OCI-LY7 (cell line): ENCODE results near the gene SF3B6.

Experiments used
- EZH2phosphoT487 ChIP-seq: fragments of 200-600 bp; sonication (generic); IDR thresholded peaks from 2 replicates; pipeline ENCODE4 v1.6.1; 2018; ENCODE audit warnings: low read depth, borderline replicate concordance, mild to moderate bottlenecking, mixed run types, antibody characterized with exemption, low read length, moderate library complexity, mixed read lengths
- TF ChIP-seq, protein P1 (sequence below): fragments of 200-600 bp; sonication (generic); conservative IDR thresholded peaks from 2 replicates; pipeline ENCODE4 v1.5.1; 2014; ENCODE audit warnings: mild to moderate bottlenecking, antibody characterized with exemption, low read length, moderate library complexity, mixed read lengths

DNA sequence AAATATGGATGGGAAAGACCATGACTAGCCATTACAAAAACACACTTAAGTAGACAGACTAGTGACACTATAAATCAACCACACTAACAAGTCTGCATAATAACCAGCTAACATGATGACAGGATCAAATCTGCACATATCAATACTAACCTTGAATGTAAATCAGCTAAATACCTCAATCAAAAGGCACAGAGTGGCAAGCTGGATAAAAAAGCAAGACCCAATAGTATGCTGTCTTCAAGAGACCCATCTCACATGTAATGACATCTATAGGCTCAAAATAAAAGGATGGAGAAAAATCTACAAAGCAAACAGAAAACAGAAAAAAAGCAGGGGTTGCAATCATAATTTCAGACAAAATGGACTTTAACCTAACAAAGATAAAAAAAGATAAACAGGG lies 30.7 kb upstream of the SF3B6 start:
- TF ChIP-seq, protein P1, sequence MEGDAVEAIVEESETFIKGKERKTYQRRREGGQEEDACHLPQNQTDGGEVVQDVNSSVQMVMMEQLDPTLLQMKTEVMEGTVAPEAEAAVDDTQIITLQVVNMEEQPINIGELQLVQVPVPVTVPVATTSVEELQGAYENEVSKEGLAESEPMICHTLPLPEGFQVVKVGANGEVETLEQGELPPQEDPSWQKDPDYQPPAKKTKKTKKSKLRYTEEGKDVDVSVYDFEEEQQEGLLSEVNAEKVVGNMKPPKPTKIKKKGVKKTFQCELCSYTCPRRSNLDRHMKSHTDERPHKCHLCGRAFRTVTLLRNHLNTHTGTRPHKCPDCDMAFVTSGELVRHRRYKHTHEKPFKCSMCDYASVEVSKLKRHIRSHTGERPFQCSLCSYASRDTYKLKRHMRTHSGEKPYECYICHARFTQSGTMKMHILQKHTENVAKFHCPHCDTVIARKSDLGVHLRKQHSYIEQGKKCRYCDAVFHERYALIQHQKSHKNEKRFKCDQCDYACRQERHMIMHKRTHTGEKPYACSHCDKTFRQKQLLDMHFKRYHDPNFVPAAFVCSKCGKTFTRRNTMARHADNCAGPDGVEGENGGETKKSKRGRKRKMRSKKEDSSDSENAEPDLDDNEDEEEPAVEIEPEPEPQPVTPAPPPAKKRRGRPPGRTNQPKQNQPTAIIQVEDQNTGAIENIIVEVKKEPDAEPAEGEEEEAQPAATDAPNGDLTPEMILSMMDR = no peak
- no peak for TF ChIP-seq EZH2phosphoT487
